CD4-positive, alpha-beta T cell (primary cell): Measurements from ENCODE around the gene ABHD10. TPM values are rescaled to one million over a fixed set of nuclear protein-coding genes. Genes with fewer than 3 reads are reported as not detected.

Source experiments
- ATAC-seq: fragments of 200-7000 bp; cut with Tn5 transposase; one replicate; pipeline ENCODE4 v1.10.0; 2022; ENCODE audit warnings: mild to moderate bottlenecking; ENCODE audit not compliant: poor library complexity
- CTCF ChIA-PET: fragments of 350-600 bp; sonication (Branson Sonifier 250); formaldehyde crosslinking; loops from one replicate; lab custom pipeline; 2021; ENCODE audit warnings: antibody characterized with exemption, inconsistent platforms; lab: Charles Lee
- POLR2A ChIA-PET: fragments of 350-600 bp; sonication (Branson Sonifier 250); formaldehyde crosslinking; loops from one replicate; lab custom pipeline; 2021; ENCODE audit warnings: antibody characterized with exemption, inconsistent platforms; lab: Charles Lee
- DNase-seq, 14 experiments: peaks; one replicate each; pipeline ENCODE4 v3.0.0-alpha.2; 2013 to 2020; ENCODE audit warnings: mixed read lengths in 2 of 14
- H3K27ac ChIP-seq, 2 donors: one replicate each; pipeline versions ENCODE4 v1.5.1 to v1.7.0; 2013; ENCODE audit warnings: low read length in 2 of 2, low read depth in 1 of 2, mild to moderate bottlenecking in 1 of 2
- H3K27me3 ChIP-seq, 2 experiments: 1 replicate in 1 of 2; 2 replicates in 1 of 2; pipeline versions ENCODE4 v1.6.1 to v1.7.0; 2013; ENCODE audit warnings: low read length in 2 of 2, control low read depth in 1 of 2, mild to moderate bottlenecking in 1 of 2, moderate library complexity in 1 of 2; ENCODE audit not compliant: insufficient read depth in 2 of 2, control insufficient read depth in 1 of 2
- H3K36me3 ChIP-seq: one replicate; pipeline ENCODE4 v1.6.1; 2013; ENCODE audit warnings: low read length, control low read depth; ENCODE audit not compliant: insufficient read depth
- H3K4me1 ChIP-seq: one replicate; pipeline ENCODE4 v1.6.1; 2013; ENCODE audit warnings: low read length, control low read depth; ENCODE audit not compliant: insufficient read depth
- H3K4me3 ChIP-seq: one replicate; pipeline ENCODE4 v1.5.1; 2013; ENCODE audit warnings: mild to moderate bottlenecking, low read length, moderate library complexity
- H3K9me3 ChIP-seq, 2 experiments: 1 replicate in 1 of 2; 2 replicates in 1 of 2; pipeline versions ENCODE4 v1.6.1 to v1.7.0; 2013; ENCODE audit warnings: low read length in 2 of 2, mild to moderate bottlenecking in 2 of 2, control low read depth in 1 of 2, moderate library complexity in 1 of 2; ENCODE audit not compliant: control insufficient read depth in 1 of 2, insufficient read depth in 1 of 2
- H3K27ac Mint-ChIP-seq: one replicate; pipeline ENCODE4 v1.8.0; 2020; ENCODE audit warnings: mixed read lengths
- H3K27me3 Mint-ChIP-seq: one replicate; pipeline ENCODE4 v1.8.0; 2021; ENCODE audit warnings: mixed read lengths
- H3K36me3 Mint-ChIP-seq: one replicate; pipeline ENCODE4 v1.8.0; 2021; ENCODE audit warnings: low read depth, mixed read lengths
- H3K4me1 Mint-ChIP-seq: one replicate; pipeline ENCODE4 v1.8.0; 2021; ENCODE audit warnings: low read depth, mixed read lengths
- H3K4me3 Mint-ChIP-seq: one replicate; pipeline ENCODE4 v1.8.0; 2020; ENCODE audit warnings: mild to moderate bottlenecking, mixed read lengths
- H3K9me3 Mint-ChIP-seq: one replicate; pipeline ENCODE4 v1.8.0; 2020; ENCODE audit warnings: mixed read lengths
- CTCF ChIP-seq: fragments of 200-600 bp; IDR thresholded peaks from one replicate; pipeline ENCODE4 v1.8.0; 2022; ENCODE audit warnings: antibody characterized with exemption, mild to moderate bottlenecking
- intact Hi-C, 2 experiments: fragments of 100-400 bp; cut with DNase I in 1 of 2; cut with micrococcal nuclease in 1 of 2; formaldehyde crosslinking; loops; one replicate each; pipeline versions ENCODE4 v1.15.1 to v1.9.0; 2023 to 2025; cut with DNase I, micrococcal nuclease
- polyA plus RNA-seq, 2 donors: library from polyadenylated mRNA; unstranded; fragments of 120-200 nt; gene quantifications; one replicate each; pipeline ENCODE4 v1.2.1, GENCODE V29; 2013
- total RNA-seq, 174 experiments: library from RNA in 2 of 174; stranded (reverse) in 2 of 174; gene quantifications; one replicate each; pipeline ENCODE4 v1.2.3 and lab custom pipeline; 2021 to 2026

ABHD10 gene
- total RNA-seq, result 10 to 100 TPM; 28.2 to 32.5 TPM
- polyA plus RNA-seq (2013, experiment 1 of 2), result 27.5 TPM
- polyA plus RNA-seq (2013, experiment 2 of 2), result 21.1 TPM
- 17.8 to 86.6 (median 40.4) reads per million in 172 experiments for total RNA-seq (lab: John Stamatoyannopoulos, UW)

DNA sequence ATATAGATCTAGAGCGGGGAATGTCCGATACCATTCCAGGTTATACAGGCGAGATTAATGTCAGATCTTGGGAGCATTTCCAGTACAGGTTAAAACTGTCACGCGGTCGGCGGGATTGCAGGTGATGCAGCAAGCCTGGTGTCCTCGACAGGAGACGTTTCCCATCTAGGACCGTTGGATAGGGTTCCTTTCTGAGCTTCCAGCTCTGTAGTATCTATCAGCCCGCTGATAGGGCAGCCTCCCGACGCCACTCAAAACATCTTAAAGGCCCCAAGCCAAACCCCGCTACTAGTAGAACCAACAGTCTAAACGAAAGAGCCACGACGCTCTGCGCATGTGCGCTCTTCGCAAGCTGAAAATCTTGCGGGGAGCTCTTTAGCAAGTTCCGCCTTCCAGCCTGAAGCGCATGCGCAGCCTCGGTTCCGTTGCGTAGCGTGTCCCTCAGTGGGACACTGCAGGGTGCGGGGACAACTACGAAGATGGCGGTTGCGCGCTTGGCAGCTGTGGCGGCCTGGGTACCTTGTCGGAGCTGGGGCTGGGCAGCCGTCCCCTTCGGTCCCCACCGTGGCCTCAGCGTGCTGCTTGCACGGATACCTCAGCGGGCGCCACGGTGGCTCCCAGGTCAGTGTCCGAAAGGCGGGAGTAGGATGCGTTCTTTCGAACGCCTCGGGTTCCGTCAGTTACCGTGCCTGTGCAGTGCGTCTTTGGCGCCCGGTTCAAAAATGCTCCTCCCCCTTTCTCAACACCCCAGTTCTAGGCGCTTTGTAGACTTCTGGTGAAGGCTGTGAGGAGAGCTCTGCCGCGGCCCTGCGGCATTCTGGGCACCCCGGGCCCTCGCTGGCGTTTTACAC is at the start of gene ABHD10:
Gene ABHD10, plus strand, starts transcription at position 444 of the 851 bp plus-strand sequence. Its CDS starts 36 bp downstream, at position 480.
- peak within 1 kb of the TSS; percentile 94 for H3K27ac Mint-ChIP-seq
- Histone ChIP-seq H3K4me1 (peaks cover 11% of the 10 kb centered on the region), H3K27ac (peak within 1 kb of the TSS; percentile 56 to 74), H3K27me3 (no peaks in the 10 kb centered on the region), H3K36me3 (peaks cover 3% of the 10 kb centered on the region), H3K9me3 (no peaks in the 10 kb centered on the region), H3K4me3 (peak within 1 kb of the TSS; percentile 75)
- intact Hi-C loops, result loop anchor here (5.0 to 10.0 kb wide), 4 partner anchors 33 to 904 kb away; partner anchors contain the start of genes CD96 (in 1 of the 2) and NECTIN3 (in 1 of the 2)
- ATAC-seq, result peak; percentile 93
- H3K27me3 Mint-ChIP-seq, result no peaks in the 10 kb centered on the region
- TF ChIP-seq CTCF, result no peak
- ChIA-PET CTCF (interaction anchor here (1.1 to 3.6 kb wide), 5 partner anchors 10 to 312 kb away, joined by 3 to 16 read pairs (median 5); no protein-coding TSS in a partner anchor), POLR2A (interaction anchor here (0.6 to 2.4 kb wide), 31 partner anchors 8 to 1596 kb away, joined by 3 to 41 read pairs (median 5); partner anchors contain the start of genes ATG3, CD200R1, PHLDB2 and SLC35A5)
- DNase-seq, result peak; percentile 93 to 99 (median 97)
- peaks cover 26% of the 10 kb centered on the region for H3K36me3 Mint-ChIP-seq
- peaks cover 49% of the 10 kb centered on the region for H3K4me1 Mint-ChIP-seq
- peak within 1 kb of the TSS; percentile 95 for H3K4me3 Mint-ChIP-seq
- no peaks in the 10 kb centered on the region for H3K9me3 Mint-ChIP-seq

- Mint-ChIP-seq H3K4me3 (no peak overlapping the region), H3K4me1 (no peaks in the 10 kb centered on the region), H3K27me3 (no peaks in the 10 kb centered on the region), H3K36me3 (no peaks in the 10 kb centered on the region), H3K9me3 (no peaks in the 10 kb centered on the region), H3K27ac (no peak overlapping the region)
- ChIA-PET CTCF (no interaction called here), POLR2A (no interaction called here)
- Histone ChIP-seq H3K4me3 (no peak overlapping the region), H3K36me3 (no peaks in the 10 kb centered on the region), H3K27me3 (no peaks in the 10 kb centered on the region), H3K4me1 (no peaks in the 10 kb centered on the region), H3K27ac (no peak overlapping the region), H3K9me3 (no peaks in the 10 kb centered on the region)
- no peak for TF ChIP-seq CTCF
- intact Hi-C loops, result no loop called here
- ATAC-seq, result no peak
- no peak for DNase-seq
Measured at GRCh38 chr3:111929484-111929883, 49.3 kb upstream of the ABHD10 start.

DNA sequence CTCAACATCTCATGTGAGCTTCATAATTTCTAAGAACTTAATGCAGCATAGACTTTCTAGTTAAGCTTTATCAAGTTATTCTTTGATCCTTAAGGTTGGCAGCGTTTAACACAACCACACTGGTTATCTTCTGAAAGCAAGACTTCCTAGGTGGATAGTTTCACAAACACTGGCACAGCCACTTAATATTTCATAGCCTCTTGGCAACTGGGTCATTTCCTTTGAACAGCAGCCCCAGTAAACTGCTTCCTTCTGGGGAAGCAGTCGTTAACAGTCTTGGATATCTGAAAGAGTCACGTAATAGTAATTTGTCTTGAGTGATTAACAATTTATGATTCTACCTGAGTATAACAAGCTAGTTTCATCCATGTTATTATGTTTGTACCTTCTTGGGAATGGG is 45.9 kb upstream of the ABHD10 start:
- H3K9me3 Mint-ChIP-seq, result no peaks in the 10 kb centered on the region
- ATAC-seq (no peak), DNase-seq (no peak)
- no peak overlapping the region for H3K27ac Mint-ChIP-seq
- intact Hi-C loops, result no loop called here
- CTCF ChIA-PET, result interaction anchor here (1.0 kb wide), 1 partner anchor 30 kb away, joined by 3 read pairs; no protein-coding TSS in a partner anchor
- H3K4me3 Mint-ChIP-seq, result no peak overlapping the region
- H3K27ac ChIP-seq, result no peak overlapping the region
- no peaks in the 10 kb centered on the region for H3K36me3 Mint-ChIP-seq
- H3K4me3 ChIP-seq, result no peak overlapping the region
- H3K4me1 Mint-ChIP-seq, result no peaks in the 10 kb centered on the region
- no peaks in the 10 kb centered on the region for H3K27me3 Mint-ChIP-seq
- H3K4me1 ChIP-seq, result no peaks in the 10 kb centered on the region
- no peak for TF ChIP-seq CTCF
- POLR2A ChIA-PET, result no interaction called here
- H3K9me3 ChIP-seq, result no peaks in the 10 kb centered on the region
- no peaks in the 10 kb centered on the region for H3K27me3 ChIP-seq
- no peaks in the 10 kb centered on the region for H3K36me3 ChIP-seq
